AG09319 (cell line): Measurements from ENCODE around the gene ABCC9.

Source experiments
- DNase-seq: peaks from one replicate; pipeline ENCODE4 v3.0.0-alpha.2; 2010; ENCODE audit warnings: low read depth; ENCODE audit errors: extremely low read depth
- TF ChIP-seq, protein P1 (sequence below): IDR thresholded peaks from 2 replicates; pipeline ENCODE4 v1.5.1; 2011; ENCODE audit warnings: low read depth, mild to moderate bottlenecking, inconsistent platforms, low read length, moderate library complexity

ABCC9 gene

DNA sequence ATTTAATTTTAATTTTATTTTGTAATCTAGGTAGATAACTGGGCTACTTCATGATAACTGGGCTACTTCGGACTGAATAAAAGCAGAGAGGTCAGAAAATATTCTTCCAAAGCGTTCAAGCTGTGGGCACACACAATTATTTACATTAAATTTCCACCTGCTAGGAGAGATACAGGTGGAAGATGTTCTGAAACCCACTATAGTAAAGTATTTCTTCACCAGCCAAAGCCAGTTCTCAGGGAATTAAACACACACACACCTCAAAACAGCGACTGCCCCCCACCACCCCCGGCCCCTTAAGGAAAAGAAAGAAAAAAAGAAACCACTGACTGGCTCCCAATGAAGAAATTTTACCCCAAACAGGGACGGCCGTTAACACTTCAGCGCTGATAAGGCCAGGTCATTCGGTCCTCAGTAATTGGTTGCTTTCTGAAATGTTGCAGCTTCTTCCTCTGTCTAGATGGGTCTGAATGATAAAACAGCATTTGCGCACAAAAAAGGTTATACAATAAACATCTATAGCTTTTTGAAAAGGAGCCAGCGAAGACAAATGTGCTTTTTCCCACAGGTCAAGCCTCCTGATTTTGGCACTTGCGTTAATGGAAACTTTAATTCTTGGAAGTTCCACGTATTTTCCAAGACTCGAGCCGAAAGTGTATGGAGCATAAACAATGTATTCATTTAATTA, 165.9 kb downstream of the ABCC9 start:
- TF ChIP-seq, protein P1, sequence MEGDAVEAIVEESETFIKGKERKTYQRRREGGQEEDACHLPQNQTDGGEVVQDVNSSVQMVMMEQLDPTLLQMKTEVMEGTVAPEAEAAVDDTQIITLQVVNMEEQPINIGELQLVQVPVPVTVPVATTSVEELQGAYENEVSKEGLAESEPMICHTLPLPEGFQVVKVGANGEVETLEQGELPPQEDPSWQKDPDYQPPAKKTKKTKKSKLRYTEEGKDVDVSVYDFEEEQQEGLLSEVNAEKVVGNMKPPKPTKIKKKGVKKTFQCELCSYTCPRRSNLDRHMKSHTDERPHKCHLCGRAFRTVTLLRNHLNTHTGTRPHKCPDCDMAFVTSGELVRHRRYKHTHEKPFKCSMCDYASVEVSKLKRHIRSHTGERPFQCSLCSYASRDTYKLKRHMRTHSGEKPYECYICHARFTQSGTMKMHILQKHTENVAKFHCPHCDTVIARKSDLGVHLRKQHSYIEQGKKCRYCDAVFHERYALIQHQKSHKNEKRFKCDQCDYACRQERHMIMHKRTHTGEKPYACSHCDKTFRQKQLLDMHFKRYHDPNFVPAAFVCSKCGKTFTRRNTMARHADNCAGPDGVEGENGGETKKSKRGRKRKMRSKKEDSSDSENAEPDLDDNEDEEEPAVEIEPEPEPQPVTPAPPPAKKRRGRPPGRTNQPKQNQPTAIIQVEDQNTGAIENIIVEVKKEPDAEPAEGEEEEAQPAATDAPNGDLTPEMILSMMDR: no peak
- DNase-seq: no peak

DNA sequence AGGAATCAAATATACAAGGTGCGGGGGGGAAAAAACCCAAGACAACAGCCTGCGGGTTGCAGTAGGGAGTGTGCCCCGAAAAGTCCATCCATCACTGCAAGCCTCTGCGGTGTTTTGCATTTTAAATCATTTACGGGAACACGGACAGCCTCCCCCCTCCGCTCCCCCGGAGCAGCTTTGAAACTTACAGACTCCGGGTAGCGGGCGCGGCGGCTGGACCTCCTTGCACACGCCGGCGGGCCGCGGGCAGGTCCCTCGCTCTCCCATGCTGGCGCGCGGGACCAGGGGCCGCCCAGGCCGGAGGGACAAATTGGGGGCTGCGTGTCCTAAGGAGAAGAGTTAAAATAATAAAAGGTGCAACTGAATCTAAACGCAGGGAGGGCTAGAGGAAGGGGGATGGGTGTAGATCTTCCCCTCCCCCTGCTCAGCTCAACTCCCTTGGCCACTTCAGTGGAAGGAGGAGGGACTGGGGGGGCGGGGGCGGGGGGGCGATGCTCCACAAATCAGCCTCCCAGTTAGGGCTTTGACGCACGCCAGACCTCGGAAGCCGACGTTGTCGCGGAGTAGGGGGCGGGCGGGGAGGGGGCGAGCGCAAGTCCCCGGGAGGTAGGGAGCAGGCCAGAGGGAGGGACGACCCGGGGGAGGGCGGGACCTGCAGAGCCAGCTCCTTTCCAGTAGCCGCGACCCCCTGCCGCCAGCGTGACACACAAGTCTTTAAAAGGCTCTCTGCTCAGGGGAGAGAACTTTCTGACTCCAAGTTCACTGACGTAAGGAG, 166.7 kb downstream of the ABCC9 start, which contains the start of gene KCNJ8:
Gene KCNJ8, minus strand, starts transcription at position 349 of the 775 bp plus-strand sequence. CDS start 1,090 bp downstream, outside the sequence.
- TF ChIP-seq, protein P1: no peak
- DNase-seq: no peak

DNA sequence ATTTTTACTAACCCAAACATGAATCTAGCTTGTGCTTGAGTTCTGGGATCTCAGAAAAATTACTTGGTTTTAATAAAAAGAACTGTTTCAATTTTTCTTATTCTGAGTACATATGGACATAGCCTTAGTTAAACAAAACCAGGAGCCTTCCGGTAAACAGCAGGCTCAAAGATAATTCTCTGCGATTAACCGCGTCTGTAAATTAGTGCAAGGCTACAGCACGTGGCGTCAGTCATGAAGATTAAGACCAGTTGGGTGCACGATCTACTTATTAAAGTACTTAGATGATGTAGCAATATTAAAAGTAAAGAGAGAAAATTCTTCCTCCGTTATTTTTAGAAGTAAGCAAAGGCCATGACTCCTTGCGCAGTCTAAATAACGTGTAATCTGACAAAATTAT, 167.4 kb downstream of the ABCC9 start:
- TF ChIP-seq, protein P1: no peak
- DNase-seq: no peak

DNA sequence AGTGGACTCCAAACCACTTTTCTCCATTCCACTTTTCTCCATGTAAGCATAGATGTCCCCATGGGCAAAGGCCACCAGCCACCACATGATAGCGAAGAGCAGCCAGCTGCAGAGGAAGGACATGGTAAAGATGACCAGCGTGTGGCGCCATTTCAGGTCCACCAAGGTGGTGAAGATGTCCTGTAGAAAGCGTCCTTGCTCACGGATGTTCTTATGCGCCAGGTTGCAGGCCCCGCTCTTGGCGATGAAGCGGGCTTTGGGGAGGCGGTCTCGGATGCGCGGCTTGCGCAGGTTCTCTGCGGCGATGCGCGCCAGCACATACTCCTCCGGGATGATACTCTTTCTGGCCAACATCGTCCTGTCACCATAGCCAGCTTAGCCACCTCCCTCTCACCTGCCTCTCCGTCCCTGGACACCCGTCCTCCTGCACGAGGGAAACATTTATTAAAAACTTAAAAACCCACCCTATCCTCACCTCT, 167.9 kb downstream of the ABCC9 start:
- TF ChIP-seq, protein P1: peak; percentile 29
- no peak for DNase-seq

DNA sequence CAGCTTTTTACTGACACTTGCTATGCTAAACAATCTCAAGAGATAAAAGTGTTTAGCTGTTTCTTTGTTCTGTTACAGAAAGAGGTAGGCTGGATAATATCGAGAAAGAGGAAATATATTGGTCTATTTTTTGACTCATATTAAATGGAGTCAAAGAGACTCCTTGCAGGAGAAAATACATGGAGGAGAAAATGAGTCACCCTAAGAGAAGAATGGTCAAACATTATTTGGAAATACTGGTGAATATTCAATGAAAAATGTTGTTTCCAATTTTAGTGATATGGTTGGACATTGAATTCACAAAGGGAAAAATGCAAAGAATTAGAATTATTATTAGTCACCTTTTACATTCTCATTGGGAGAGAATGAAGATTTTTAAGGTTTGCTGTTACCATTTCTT, 169.9 kb downstream of the ABCC9 start:
- DNase-seq: no peak
- TF ChIP-seq, protein P1: no peak

DNA sequence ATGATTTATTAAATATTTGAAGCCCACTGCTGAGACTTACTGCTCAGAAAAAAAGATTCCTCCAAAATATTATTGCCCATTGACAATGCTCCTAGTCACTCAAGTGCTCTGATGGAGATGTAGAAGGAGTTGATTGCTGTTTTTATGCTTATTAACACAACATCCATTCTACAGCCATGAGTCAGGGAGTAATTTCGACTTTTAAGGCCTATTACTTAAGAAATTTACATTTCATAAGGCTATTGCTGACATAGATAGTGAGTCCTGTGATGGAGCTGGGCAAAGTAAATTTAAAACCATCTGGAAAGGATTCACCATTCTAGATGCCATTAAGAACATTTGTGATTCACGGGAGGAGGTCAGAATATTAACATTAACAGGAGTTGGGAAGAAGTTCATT, 171.9 kb downstream of the ABCC9 start:
- DNase-seq: no peak
- TF ChIP-seq, protein P1: no peak

DNA sequence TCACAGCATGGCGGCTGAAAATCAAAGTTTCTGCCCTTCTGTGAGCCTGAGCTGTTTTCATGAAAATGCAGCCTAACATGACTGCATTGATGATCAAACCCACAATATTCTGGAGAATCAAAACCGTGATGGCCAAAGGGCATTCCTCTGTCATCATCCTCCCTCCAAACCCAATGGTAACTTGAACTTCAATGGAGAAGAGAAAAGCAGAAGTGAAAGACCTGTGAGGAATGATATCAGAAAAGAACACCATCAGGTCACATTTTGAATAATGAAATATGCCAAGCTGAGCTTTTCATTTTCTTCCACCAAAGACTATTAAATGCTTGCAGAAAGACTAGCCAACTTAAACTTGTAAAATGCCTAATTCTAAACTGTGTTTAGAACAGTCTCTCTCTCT, 174.8 kb downstream of the ABCC9 start:
- TF ChIP-seq, protein P1: no peak
- DNase-seq: no peak
